K562 (cell line): ENCODE measurements around the gene SLC1A5. TPM values are rescaled to one million over a fixed set of nuclear protein-coding genes. Genes with fewer than 3 reads are reported as not detected.

Experiments
- FOXJ2 ChIP-seq: fragments of 200-800 bp; sonication (Bioruptor generic); IDR thresholded peaks from 2 replicates; pipeline ENCODE4 v1.6.1; 2016; ENCODE audit warnings: missing genetic modification characterization, missing compliant biosample characterization
- polyA plus RNA-seq, 8 experiments: library from polyadenylated mRNA; depleted of rRNA in 4 of 8; stranded (reverse) in 5 of 8; unstranded in 3 of 8; fragments of >200 nt; fragmentation: Nextera tagmentation in 2 of 8; fragmentation: Illumina TruSeq in 1 of 8; extraction: Ambion mirVana in 2 of 8; extraction: Trizol in 1 of 8; gene quantifications; 2 replicates each; pipeline versions ENCODE4 v1.2.1 to v1.2.3, GENCODE V29; 2011 to 2014; ENCODE audit warnings: inconsistent platforms in 1 of 8, missing spikeins in 1 of 8
- total RNA-seq, 7 experiments: library from RNA; depleted of rRNA in 6 of 7; stranded (reverse); fragments of >200 nt in 6 of 7; fragmentation: Illumina TruSeq in 2 of 7; extraction: Trizol in 2 of 7; gene quantifications; 2 replicates each; pipeline versions ENCODE4 v1.2.1 to v1.2.3, GENCODE V29; 2011 to 2021; ENCODE audit warnings: low replicate concordance in 1 of 7
- TF ChIP-seq, protein P1 (sequence below): fragments of 450-650 bp; IDR thresholded peaks from 2 replicates; pipeline ENCODE4 v1.6.1; 2016; ENCODE audit warnings: mild to moderate bottlenecking, moderate library complexity
- TF ChIP-seq, protein P2 (sequence below): sonication (generic); formaldehyde crosslinking; IDR thresholded peaks from 2 replicates; pipeline ENCODE4 v1.9.0; 2022; ENCODE audit warnings: mild to moderate bottlenecking, missing genetic modification reagents

The SLC1A5 gene
- total and polyA plus RNA-seq, 9 of the 15 experiments (the other 6 are each of a cell fraction or from before 2014, with no cell fraction given) = 31.2 to 417 (median 134) TPM

DNA sequence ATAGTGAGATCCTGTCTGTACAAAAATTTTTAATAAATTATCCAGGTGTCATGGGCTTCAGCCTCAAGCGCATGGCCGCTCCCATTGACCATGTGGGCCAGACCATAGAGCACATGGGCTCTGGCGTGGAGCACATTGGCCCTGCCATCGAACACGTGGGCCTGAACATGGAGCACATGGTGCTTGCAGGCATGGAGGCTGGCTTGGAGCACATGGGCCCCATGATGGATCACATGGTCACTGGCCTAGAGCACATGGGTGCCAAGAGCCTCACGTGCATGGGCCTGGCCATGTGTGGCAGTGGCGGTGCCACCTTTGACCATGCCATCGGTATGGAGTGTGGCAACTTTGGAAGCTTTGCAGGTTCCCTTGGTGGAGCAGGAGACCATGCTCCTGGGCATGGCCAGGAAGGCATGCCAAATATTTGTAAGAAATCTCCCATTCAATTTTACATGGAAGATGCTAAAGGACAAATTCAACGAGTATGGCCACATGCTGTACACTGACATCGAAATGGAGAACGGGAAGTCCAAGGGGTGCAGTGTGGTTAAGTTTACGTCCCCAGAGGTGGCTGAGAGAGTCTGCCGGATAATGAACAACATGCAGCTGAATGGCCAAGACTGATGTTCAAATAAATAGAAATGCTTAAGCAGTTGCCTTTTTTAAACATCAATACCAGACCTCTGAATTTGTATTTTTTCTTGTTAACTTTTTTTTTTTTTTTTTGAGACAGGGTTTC is 21.3 kb upstream of the SLC1A5 start (continued):
- TF ChIP-seq, protein P1, sequence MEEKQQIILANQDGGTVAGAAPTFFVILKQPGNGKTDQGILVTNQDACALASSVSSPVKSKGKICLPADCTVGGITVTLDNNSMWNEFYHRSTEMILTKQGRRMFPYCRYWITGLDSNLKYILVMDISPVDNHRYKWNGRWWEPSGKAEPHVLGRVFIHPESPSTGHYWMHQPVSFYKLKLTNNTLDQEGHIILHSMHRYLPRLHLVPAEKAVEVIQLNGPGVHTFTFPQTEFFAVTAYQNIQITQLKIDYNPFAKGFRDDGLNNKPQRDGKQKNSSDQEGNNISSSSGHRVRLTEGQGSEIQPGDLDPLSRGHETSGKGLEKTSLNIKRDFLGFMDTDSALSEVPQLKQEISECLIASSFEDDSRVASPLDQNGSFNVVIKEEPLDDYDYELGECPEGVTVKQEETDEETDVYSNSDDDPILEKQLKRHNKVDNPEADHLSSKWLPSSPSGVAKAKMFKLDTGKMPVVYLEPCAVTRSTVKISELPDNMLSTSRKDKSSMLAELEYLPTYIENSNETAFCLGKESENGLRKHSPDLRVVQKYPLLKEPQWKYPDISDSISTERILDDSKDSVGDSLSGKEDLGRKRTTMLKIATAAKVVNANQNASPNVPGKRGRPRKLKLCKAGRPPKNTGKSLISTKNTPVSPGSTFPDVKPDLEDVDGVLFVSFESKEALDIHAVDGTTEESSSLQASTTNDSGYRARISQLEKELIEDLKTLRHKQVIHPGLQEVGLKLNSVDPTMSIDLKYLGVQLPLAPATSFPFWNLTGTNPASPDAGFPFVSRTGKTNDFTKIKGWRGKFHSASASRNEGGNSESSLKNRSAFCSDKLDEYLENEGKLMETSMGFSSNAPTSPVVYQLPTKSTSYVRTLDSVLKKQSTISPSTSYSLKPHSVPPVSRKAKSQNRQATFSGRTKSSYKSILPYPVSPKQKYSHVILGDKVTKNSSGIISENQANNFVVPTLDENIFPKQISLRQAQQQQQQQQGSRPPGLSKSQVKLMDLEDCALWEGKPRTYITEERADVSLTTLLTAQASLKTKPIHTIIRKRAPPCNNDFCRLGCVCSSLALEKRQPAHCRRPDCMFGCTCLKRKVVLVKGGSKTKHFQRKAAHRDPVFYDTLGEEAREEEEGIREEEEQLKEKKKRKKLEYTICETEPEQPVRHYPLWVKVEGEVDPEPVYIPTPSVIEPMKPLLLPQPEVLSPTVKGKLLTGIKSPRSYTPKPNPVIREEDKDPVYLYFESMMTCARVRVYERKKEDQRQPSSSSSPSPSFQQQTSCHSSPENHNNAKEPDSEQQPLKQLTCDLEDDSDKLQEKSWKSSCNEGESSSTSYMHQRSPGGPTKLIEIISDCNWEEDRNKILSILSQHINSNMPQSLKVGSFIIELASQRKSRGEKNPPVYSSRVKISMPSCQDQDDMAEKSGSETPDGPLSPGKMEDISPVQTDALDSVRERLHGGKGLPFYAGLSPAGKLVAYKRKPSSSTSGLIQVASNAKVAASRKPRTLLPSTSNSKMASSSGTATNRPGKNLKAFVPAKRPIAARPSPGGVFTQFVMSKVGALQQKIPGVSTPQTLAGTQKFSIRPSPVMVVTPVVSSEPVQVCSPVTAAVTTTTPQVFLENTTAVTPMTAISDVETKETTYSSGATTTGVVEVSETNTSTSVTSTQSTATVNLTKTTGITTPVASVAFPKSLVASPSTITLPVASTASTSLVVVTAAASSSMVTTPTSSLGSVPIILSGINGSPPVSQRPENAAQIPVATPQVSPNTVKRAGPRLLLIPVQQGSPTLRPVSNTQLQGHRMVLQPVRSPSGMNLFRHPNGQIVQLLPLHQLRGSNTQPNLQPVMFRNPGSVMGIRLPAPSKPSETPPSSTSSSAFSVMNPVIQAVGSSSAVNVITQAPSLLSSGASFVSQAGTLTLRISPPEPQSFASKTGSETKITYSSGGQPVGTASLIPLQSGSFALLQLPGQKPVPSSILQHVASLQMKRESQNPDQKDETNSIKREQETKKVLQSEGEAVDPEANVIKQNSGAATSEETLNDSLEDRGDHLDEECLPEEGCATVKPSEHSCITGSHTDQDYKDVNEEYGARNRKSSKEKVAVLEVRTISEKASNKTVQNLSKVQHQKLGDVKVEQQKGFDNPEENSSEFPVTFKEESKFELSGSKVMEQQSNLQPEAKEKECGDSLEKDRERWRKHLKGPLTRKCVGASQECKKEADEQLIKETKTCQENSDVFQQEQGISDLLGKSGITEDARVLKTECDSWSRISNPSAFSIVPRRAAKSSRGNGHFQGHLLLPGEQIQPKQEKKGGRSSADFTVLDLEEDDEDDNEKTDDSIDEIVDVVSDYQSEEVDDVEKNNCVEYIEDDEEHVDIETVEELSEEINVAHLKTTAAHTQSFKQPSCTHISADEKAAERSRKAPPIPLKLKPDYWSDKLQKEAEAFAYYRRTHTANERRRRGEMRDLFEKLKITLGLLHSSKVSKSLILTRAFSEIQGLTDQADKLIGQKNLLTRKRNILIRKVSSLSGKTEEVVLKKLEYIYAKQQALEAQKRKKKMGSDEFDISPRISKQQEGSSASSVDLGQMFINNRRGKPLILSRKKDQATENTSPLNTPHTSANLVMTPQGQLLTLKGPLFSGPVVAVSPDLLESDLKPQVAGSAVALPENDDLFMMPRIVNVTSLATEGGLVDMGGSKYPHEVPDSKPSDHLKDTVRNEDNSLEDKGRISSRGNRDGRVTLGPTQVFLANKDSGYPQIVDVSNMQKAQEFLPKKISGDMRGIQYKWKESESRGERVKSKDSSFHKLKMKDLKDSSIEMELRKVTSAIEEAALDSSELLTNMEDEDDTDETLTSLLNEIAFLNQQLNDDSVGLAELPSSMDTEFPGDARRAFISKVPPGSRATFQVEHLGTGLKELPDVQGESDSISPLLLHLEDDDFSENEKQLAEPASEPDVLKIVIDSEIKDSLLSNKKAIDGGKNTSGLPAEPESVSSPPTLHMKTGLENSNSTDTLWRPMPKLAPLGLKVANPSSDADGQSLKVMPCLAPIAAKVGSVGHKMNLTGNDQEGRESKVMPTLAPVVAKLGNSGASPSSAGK = peak; percentile 72
- no peak for TF ChIP-seq FOXJ2 (tag)
- TF ChIP-seq, protein P2, sequence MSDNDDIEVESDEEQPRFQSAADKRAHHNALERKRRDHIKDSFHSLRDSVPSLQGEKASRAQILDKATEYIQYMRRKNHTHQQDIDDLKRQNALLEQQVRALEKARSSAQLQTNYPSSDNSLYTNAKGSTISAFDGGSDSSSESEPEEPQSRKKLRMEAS (CRISPR knock-in tag) = peak; percentile 85
